ENCODE results near the gene LDLRAD4.

Gene LDLRAD4

DNA sequence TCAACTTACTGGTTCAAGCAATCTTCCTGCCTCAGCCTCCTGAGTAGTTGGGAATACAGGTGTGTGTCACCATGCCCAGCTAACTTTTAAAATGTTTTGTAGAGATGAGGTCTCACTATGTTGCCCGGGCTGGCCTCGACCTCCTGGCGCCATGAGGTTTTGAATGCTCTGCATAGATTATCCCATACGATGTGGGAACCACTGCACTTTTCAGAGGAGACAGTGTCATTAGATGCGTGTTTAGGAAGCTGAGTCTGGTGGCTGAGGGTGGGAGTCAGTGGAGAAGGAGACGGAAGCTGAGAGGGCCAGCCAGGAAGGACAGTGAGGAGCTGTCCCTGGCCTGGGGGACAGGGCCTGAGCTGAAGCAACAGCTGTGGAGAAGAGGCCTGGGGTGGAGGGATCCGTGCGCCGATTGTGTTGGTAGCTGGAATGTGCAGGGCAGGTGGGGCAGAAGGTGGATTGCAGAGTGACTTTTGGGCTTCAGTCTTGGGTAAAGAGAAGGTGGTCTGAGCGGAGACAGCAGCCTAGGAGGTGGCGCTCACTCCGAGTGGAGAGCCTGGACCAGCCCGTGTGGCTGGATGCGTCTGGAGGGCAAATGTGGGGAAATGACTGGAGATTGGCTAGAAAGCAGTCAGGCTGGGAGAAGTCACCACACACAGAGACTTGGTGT, 68.0 kb downstream of the LDLRAD4 start:
- Histone ChIP-seq H3K4me3 (ENCODE audit: insufficient read depth, low read length, poor library complexity, severe bottlenecking) (no peak overlapping the region), H3K36me3 (ENCODE audit: low read length) (no peaks in the 10 kb centered on the region), H2AFZ (ENCODE audit: low read depth, low read length, severe bottlenecking) (no peak overlapping the region), H3F3A (ENCODE audit: insufficient read depth) (no peaks in the 10 kb centered on the region), H3K9me3 (ENCODE audit: insufficient read depth, low read length) (no peaks in the 10 kb centered on the region), H3K79me2 (ENCODE audit: insufficient read depth, low read length) (no peaks in the 10 kb centered on the region), H3K27ac (ENCODE audit: low read depth, low read length) (no peak overlapping the region), H4K20me1 (ENCODE audit: low read depth, low read length) (no peaks in the 10 kb centered on the region), H3K4me2 (ENCODE audit: low read depth, low read length, poor library complexity, severe bottlenecking) (no peak overlapping the region), H3K9ac (ENCODE audit: low read length) (no peak overlapping the region), H3K9me2 (replicated peaks; ENCODE audit: insufficient read depth, low read length) (no peaks in the 10 kb centered on the region), H3K27me3 (ENCODE audit: low read length) (no peaks in the 10 kb centered on the region)
- no peak for TF ChIP-seq EZH2phosphoT487 (conservative IDR thresholded peaks at IDR 0.05; ENCODE audit: low read length)
- TF ChIP-seq, protein P1, sequence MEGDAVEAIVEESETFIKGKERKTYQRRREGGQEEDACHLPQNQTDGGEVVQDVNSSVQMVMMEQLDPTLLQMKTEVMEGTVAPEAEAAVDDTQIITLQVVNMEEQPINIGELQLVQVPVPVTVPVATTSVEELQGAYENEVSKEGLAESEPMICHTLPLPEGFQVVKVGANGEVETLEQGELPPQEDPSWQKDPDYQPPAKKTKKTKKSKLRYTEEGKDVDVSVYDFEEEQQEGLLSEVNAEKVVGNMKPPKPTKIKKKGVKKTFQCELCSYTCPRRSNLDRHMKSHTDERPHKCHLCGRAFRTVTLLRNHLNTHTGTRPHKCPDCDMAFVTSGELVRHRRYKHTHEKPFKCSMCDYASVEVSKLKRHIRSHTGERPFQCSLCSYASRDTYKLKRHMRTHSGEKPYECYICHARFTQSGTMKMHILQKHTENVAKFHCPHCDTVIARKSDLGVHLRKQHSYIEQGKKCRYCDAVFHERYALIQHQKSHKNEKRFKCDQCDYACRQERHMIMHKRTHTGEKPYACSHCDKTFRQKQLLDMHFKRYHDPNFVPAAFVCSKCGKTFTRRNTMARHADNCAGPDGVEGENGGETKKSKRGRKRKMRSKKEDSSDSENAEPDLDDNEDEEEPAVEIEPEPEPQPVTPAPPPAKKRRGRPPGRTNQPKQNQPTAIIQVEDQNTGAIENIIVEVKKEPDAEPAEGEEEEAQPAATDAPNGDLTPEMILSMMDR (IDR thresholded peaks at IDR 0.05; ENCODE audit: insufficient read depth, low read length, poor library complexity, severe bottlenecking) = no peak

DNA sequence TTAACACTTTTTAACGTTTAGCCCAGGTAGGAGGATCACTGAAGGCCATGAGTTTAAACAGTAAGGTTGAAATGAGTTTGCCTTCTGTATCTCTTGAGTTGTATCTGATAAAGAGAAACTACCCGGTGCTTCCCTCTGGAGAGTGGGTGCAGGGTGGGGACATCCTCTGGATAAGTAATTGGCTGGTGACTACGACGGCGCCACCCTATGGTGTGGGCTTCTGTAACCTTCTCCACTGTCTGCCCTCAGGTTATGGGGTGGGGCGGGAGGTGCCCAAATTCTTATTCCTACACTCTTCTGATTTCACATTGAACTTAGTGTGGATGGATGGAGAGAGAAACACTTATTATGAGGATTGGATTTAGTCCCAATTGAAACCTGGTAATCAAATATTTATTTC, 68.8 kb downstream of the LDLRAD4 start:
- Histone ChIP-seq H3K4me3 (ENCODE audit: insufficient read depth, low read length, poor library complexity, severe bottlenecking) (no peak overlapping the region), H3K27ac (ENCODE audit: low read depth, low read length) (no peak overlapping the region), H3K9me2 (replicated peaks; ENCODE audit: insufficient read depth, low read length) (no peaks in the 10 kb centered on the region), H3F3A (ENCODE audit: insufficient read depth) (no peaks in the 10 kb centered on the region), H3K4me2 (ENCODE audit: low read depth, low read length, poor library complexity, severe bottlenecking) (no peak overlapping the region), H3K9me3 (ENCODE audit: insufficient read depth, low read length) (no peaks in the 10 kb centered on the region), H3K36me3 (ENCODE audit: low read length) (no peaks in the 10 kb centered on the region), H3K9ac (ENCODE audit: low read length) (no peak overlapping the region), H3K79me2 (ENCODE audit: insufficient read depth, low read length) (no peaks in the 10 kb centered on the region), H3K27me3 (ENCODE audit: low read length) (no peaks in the 10 kb centered on the region), H4K20me1 (ENCODE audit: low read depth, low read length) (no peaks in the 10 kb centered on the region), H2AFZ (ENCODE audit: low read depth, low read length, severe bottlenecking) (no peak overlapping the region)
- TF ChIP-seq, protein P1 (IDR thresholded peaks at IDR 0.05; ENCODE audit: insufficient read depth, low read length, poor library complexity, severe bottlenecking) = no peak

DNA sequence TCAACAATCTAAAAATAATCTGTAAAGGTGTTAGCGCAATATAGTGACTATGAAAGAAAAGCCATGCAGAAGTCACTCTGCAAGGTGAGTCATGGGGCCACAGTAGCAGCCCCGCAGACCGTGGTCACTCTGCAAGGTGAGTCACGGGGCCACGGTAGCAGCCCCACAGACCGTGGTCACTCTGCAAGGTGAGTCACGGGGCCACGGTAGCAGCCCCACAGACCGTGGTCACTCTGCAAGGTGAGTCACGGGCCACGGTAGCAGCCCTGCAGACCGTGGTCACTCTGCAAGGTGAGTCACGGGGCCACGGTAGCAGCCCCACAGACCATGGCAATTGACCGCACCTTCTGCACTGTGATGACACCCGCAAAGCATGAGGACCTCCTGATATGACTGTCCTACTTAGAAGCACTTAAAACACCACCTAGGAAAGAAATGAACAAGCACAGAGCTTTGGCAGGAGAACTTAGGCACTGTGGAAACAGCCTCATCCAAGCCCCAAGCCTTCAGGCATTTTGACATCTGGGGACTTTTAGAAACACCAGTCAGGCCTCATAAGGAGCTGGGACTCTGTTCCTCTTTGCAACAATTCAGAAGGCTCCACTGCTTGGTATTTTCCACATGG, 70.1 kb downstream of the LDLRAD4 start:
- H3K9ac ChIP-seq (ENCODE audit: low read length) = no peak overlapping the region
- no peaks in the 10 kb centered on the region for H3K36me3 ChIP-seq (ENCODE audit: low read length)
- no peaks in the 10 kb centered on the region for H3F3A ChIP-seq (ENCODE audit: insufficient read depth)
- H3K9me3 ChIP-seq (ENCODE audit: insufficient read depth, low read length) = no peaks in the 10 kb centered on the region
- H2AFZ ChIP-seq (ENCODE audit: low read depth, low read length, severe bottlenecking) = no peak overlapping the region
- no peaks in the 10 kb centered on the region for H4K20me1 ChIP-seq (ENCODE audit: low read depth, low read length)
- H3K27ac ChIP-seq (ENCODE audit: low read depth, low read length) = no peak overlapping the region
- H3K4me3 ChIP-seq (ENCODE audit: insufficient read depth, low read length, poor library complexity, severe bottlenecking) = no peak overlapping the region
- no peaks in the 10 kb centered on the region for H3K9me2 ChIP-seq (replicated peaks; ENCODE audit: insufficient read depth, low read length)
- no peak overlapping the region for H3K4me2 ChIP-seq (ENCODE audit: low read depth, low read length, poor library complexity, severe bottlenecking)
- no peaks in the 10 kb centered on the region for H3K27me3 ChIP-seq (ENCODE audit: low read length)
- TF ChIP-seq, protein P1 (IDR thresholded peaks at IDR 0.05; ENCODE audit: insufficient read depth, low read length, poor library complexity, severe bottlenecking) = no peak
- no peak for TF ChIP-seq EZH2phosphoT487 (conservative IDR thresholded peaks at IDR 0.05; ENCODE audit: low read length)
- H3K79me2 ChIP-seq (ENCODE audit: insufficient read depth, low read length) = no peaks in the 10 kb centered on the region

All from SU-DHL-6 (cell line).